CD14-positive monocyte (primary cell): Measurements from ENCODE around the gene TBC1D8B. TPM values are rescaled to one million over a fixed set of nuclear protein-coding genes. Genes with fewer than 3 reads are reported as not detected.
"Not testable (repeated sequence)": the region's sequence is repeated elsewhere in the genome, so short reads cannot be mapped to it uniquely, and the experiment has no call there.

ENCODE experiments used
- DNase-seq, 3 donors: peaks; one replicate each; pipeline ENCODE4 v3.0.0-alpha.2; 2011 to 2022
- H2AFZ ChIP-seq: 2 replicates; pipeline ENCODE4 v1.6.0; 2012; ENCODE audit warnings: mild to moderate bottlenecking, low read depth, low read length, inconsistent platforms; ENCODE audit not compliant: insufficient read depth, poor library complexity, severe bottlenecking
- H3K27ac ChIP-seq, 2 donors: 1 replicate in 1 of 2; 2 replicates in 1 of 2; pipeline ENCODE4 v1.5.1; 2012 to 2013; ENCODE audit warnings: low read length in 2 of 2, control low read depth in 1 of 2, inconsistent platforms in 1 of 2, low read depth in 1 of 2, mild to moderate bottlenecking in 1 of 2
- H3K27me3 ChIP-seq, 2 donors: one replicate each; pipeline versions ENCODE4 v1.6.0 to v1.6.1; 2011 to 2013; ENCODE audit warnings: low read length in 2 of 2; ENCODE audit not compliant: control insufficient read depth in 2 of 2, insufficient read depth in 2 of 2
- H3K36me3 ChIP-seq, 2 donors: replicated peaks in 1 of 2; 1 replicate in 1 of 2; 2 replicates in 1 of 2; pipeline versions ENCODE4 v1.5.1 to v1.6.1; 2012 to 2013; ENCODE audit warnings: low read length in 2 of 2, control low read depth in 1 of 2, inconsistent platforms in 1 of 2, mild to moderate bottlenecking in 1 of 2; ENCODE audit not compliant: insufficient read depth in 2 of 2, control insufficient read depth in 1 of 2
- H3K4me1 ChIP-seq, 2 donors: 1 replicate in 1 of 2; 2 replicates in 1 of 2; pipeline versions ENCODE4 v1.5.1 to v1.6.1; 2012 to 2013; ENCODE audit warnings: low read length in 2 of 2, control low read depth in 1 of 2, inconsistent platforms in 1 of 2, mild to moderate bottlenecking in 1 of 2, moderate library complexity in 1 of 2; ENCODE audit not compliant: insufficient read depth in 2 of 2, control insufficient read depth in 1 of 2
- H3K4me2 ChIP-seq: replicated peaks from 2 replicates; pipeline ENCODE3; 2012; ENCODE audit warnings: low read length, moderate library complexity, mild to moderate bottlenecking; ENCODE audit not compliant: poor library complexity, severe bottlenecking; ENCODE audit errors: extremely low read depth
- H3K4me3 ChIP-seq, 3 experiments: fragments of 200-600 bp in 1 of 3; sonication (generic) in 1 of 3; replicated peaks in 1 of 3; 1 replicate in 2 of 3; 2 replicates in 1 of 3; pipeline ENCODE4 v1.5.1; 2011 to 2013; ENCODE audit warnings: low read length in 3 of 3, mild to moderate bottlenecking in 3 of 3, control low read depth in 2 of 3, low read depth in 2 of 3, inconsistent platforms in 1 of 3, moderate library complexity in 1 of 3
- H3K79me2 ChIP-seq: 2 replicates; pipeline ENCODE4 v1.6.0; 2012; ENCODE audit warnings: mild to moderate bottlenecking, control low read depth, inconsistent platforms, low read length, moderate library complexity; ENCODE audit not compliant: insufficient read depth
- H3K9ac ChIP-seq: 2 replicates; pipeline ENCODE4 v1.6.0; 2017; ENCODE audit warnings: low read length, mild to moderate bottlenecking; ENCODE audit not compliant: insufficient read depth, poor library complexity, severe bottlenecking
- H3K9me3 ChIP-seq, 2 donors: replicated peaks in 1 of 2; 1 replicate in 1 of 2; 2 replicates in 1 of 2; pipeline versions ENCODE4 v1.5.1 to v1.6.1; 2012 to 2013; ENCODE audit warnings: low read length in 2 of 2, control low read depth in 1 of 2; ENCODE audit not compliant: control insufficient read depth in 1 of 2, insufficient read depth in 1 of 2
- H4K20me1 ChIP-seq: 2 replicates; pipeline ENCODE4 v1.6.0; 2012; ENCODE audit warnings: mild to moderate bottlenecking, low read length, control low read depth, moderate library complexity; ENCODE audit not compliant: insufficient read depth
- H3K27ac Mint-ChIP-seq, 7 donors: one replicate each; pipeline ENCODE4 v1.8.0; 2020; ENCODE audit warnings: mild to moderate bottlenecking in 7 of 7, mixed read lengths in 7 of 7, moderate library complexity in 6 of 7, inconsistent platforms in 2 of 7
- H3K27me3 Mint-ChIP-seq, 3 donors: one replicate each; pipeline ENCODE4 v1.8.0; 2021 to 2022; ENCODE audit warnings: low read depth in 3 of 3, mild to moderate bottlenecking in 3 of 3, mixed read lengths in 3 of 3, moderate library complexity in 3 of 3, inconsistent platforms in 1 of 3
- H3K36me3 Mint-ChIP-seq, 2 donors: one replicate each; pipeline ENCODE4 v1.8.0; 2020; ENCODE audit warnings: mixed read lengths in 2 of 2, inconsistent platforms in 1 of 2, mild to moderate bottlenecking in 1 of 2
- H3K4me1 Mint-ChIP-seq: one replicate; pipeline ENCODE4 v1.8.0; 2020; ENCODE audit warnings: mild to moderate bottlenecking, mixed read lengths
- H3K4me3 Mint-ChIP-seq, 2 donors: one replicate each; pipeline ENCODE4 v1.8.0; 2020; ENCODE audit warnings: mild to moderate bottlenecking in 2 of 2, mixed read lengths in 2 of 2, moderate library complexity in 1 of 2
- H3K9me3 Mint-ChIP-seq, 7 donors: one replicate each; pipeline ENCODE4 v1.8.0; 2020 to 2022; ENCODE audit warnings: mixed read lengths in 7 of 7, mild to moderate bottlenecking in 6 of 7, moderate library complexity in 6 of 7, inconsistent platforms in 2 of 7
- CTCF ChIP-seq: fragments of 200-600 bp; IDR thresholded peaks from one replicate; pipeline ENCODE4 v1.8.0; 2022; ENCODE audit warnings: antibody characterized with exemption, mild to moderate bottlenecking
- WGBS: methylation state at CpG from one replicate; pipeline ENCODE4 v1.1.5; 2013; ENCODE audit warnings: missing lambda C conversion rate; ENCODE audit not compliant: insufficient coverage; 5-methylcytosine and 5-hydroxymethylcytosine counted together
- intact Hi-C, 2 donors: fragments of 100-400 bp; cut with micrococcal nuclease; formaldehyde crosslinking; loops; one replicate each; pipeline versions ENCODE4 v1.15.0 to v1.15.1; 2023
- polyA plus RNA-seq, 3 donors: library from polyadenylated mRNA; depleted of rRNA in 1 of 3; unstranded in 2 of 3; stranded (reverse) in 1 of 3; fragments of 300-500 nt in 2 of 3; fragments of >200 nt in 1 of 3; fragmentation: Illumina TruSeq in 2 of 3; gene quantifications; 1 replicate in 2 of 3; 2 replicates in 1 of 3; pipeline ENCODE4 v1.2.3, GENCODE V29; 2012 to 2021

The TBC1D8B gene
- polyA plus RNA-seq, 3 donors: 0.15 to 0.16 (median 0.16) TPM

GRCh38 chrX:106862972-106863688 is 60.7 kb downstream of the TBC1D8B start:
- DNase-seq: no peak
- no peak overlapping the region for H3K27ac ChIP-seq

DNA sequence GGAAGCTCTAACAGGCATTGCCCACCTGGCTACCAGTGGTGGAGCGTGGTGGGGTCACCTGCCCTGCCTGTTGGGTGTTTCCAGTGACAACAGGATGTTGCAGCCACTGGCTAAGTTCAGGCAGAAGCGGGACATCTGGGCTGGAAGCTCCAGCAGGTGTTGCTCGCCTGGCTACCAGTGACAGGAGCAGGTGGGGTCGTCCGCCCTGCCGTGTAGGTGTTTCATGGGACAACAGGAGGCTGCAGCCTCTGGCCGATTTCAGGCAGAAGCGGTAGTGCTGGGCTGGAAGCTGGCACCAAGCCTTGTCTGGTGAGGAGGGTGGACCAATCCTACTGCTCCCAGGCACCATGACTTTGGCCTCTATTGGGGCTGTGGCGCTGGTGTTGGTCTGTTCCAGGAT is 61.2 kb downstream of the TBC1D8B start:
- Mint-ChIP-seq H3K36me3 (no peaks in the 10 kb centered on the region), H3K4me1 (no peaks in the 10 kb centered on the region), H3K4me3 (no peak overlapping the region), H3K27me3 (peaks cover 0 to 8% (median 0%) of the 10 kb centered on the region in 3 donors), H3K9me3 (peaks cover 0 to 3% (median 0%) of the 10 kb centered on the region in 7 donors), H3K27ac (no peak overlapping the region)
- Histone ChIP-seq H3K9ac (no peak overlapping the region), H4K20me1 (no peaks in the 10 kb centered on the region), H3K36me3 (no peaks in the 10 kb centered on the region), H3K4me1 (no peaks in the 10 kb centered on the region), H3K4me2 (no peak overlapping the region), H3K79me2 (no peaks in the 10 kb centered on the region), H3K4me3 (no peak overlapping the region), H2AFZ (no peak overlapping the region), H3K27ac (no peak overlapping the region), H3K27me3 (no peaks in the 10 kb centered on the region), H3K9me3 (no peaks in the 10 kb centered on the region)
- intact Hi-C loops: no loop called here
- DNase-seq: no peak
- TF ChIP-seq CTCF: no peak
- 94% methylated on average over 6 of the region's 9 CpGs for WGBS

More at GRCh38 chrX:106862972-106863688, 60.7 kb downstream of the TBC1D8B start:
- Histone ChIP-seq H3K9me3 (no peaks in the 10 kb centered on the region), H4K20me1 (no peaks in the 10 kb centered on the region), H3K27me3 (no peaks in the 10 kb centered on the region), H3K4me2 (no peak overlapping the region), H3K4me3 (no peak overlapping the region), H3K9ac (no peak overlapping the region), H3K4me1 (no peaks in the 10 kb centered on the region), H3K36me3 (no peaks in the 10 kb centered on the region), H2AFZ (no peak overlapping the region), H3K79me2 (no peaks in the 10 kb centered on the region)
- Mint-ChIP-seq H3K4me3 (no peak overlapping the region), H3K27me3 (peaks cover 0 to 8% (median 0%) of the 10 kb centered on the region in 3 donors), H3K27ac (no peak overlapping the region), H3K9me3 (peaks cover 0 to 3% (median 1%) of the 10 kb centered on the region in 7 donors), H3K4me1 (no peaks in the 10 kb centered on the region), H3K36me3 (no peaks in the 10 kb centered on the region)
- intact Hi-C loops: no loop called here
- 87% methylated on average over 6 of the region's 13 CpGs for WGBS
- no peak for TF ChIP-seq CTCF

- intact Hi-C loops, H3K4me2 ChIP-seq, H3K27ac Mint-ChIP-seq, H3K9ac ChIP-seq, H3K4me3 Mint-ChIP-seq, H3K36me3 Mint-ChIP-seq, H2AFZ ChIP-seq, H4K20me1 ChIP-seq, H3K4me1 Mint-ChIP-seq, H3K79me2 ChIP-seq, H3K36me3 ChIP-seq, H3K27me3 Mint-ChIP-seq, H3K4me3 ChIP-seq, H3K9me3 ChIP-seq, H3K4me1 ChIP-seq, H3K27ac ChIP-seq, H3K9me3 Mint-ChIP-seq, H3K27me3 ChIP-seq, DNase-seq: not testable (repeated sequence)
- no CpG with 5 or more reads among the region's 2 CpGs for WGBS
Measured at GRCh38 chrX:106872796-106873195, 70.3 kb downstream of the TBC1D8B start.
